HCEC 1CT (cell line): ENCODE results near the gene PLPP3.

Experiments
- DNase-seq: peaks from one replicate; pipeline ENCODE4 v3.0.0-alpha.2; 2017

The PLPP3 gene

GRCh38 chr1:56575865-56576264 is 3.5 kb downstream of the PLPP3 start:
- DNase-seq = no peak

GRCh38 chr1:56574794-56575193 is 4.6 kb downstream of the PLPP3 start:
- DNase-seq = no peak

DNA sequence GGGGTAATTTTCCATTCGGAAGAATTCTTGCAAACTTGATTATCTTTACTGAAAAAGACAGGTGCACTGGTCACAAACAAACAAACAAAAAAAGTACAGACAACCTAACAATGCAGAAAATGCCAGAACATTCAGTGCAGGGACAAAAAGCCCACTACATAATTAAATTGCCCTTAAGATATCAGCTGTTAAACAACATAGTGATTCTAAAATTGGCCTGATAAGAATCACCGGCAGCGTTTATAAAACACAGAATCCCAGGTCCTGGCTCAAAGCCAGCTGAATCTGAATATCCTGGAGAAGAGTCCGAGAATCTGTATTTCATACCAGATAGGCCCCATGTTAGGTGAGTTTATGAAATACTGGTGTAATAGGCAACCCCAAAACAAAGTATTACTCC is 6.1 kb downstream of the PLPP3 start:
- no peak for DNase-seq

DNA sequence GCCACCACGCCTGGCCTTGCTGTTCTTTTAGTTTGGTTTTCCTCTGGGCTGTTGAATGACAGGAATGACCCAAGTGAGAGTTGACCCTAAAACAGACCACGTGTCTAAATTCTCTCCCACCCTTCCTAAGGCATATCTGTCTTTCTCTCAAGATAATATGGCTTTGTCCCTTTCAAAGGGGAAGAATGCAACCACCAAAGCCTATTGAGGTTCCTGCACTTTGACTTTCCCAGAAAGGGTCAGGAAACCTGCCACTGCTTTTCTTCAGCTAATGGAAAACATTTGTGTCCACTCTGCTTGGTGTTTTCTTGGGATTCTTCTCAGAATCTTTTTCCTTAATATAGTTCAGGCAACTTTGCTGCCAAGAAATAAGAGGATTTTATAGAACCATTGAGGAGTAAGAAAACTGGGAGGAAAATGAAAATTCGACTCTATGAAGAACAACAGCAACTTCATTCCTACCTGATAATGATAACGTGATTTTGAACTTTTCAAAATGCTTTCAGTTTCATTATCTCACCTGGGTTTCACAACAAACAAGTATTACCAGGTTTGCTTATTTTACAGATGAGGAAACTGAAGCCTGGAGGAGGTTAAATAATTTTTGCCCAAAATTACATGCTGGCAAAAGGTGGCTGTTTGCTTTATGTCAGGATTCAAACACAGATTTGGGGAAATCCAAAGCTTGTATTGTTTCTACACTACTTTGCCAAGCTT is 6.9 kb downstream of the PLPP3 start:
- no peak for DNase-seq

GRCh38 chr1:56571448-56571847 is 7.9 kb downstream of the PLPP3 start:
- no peak for DNase-seq

DNA sequence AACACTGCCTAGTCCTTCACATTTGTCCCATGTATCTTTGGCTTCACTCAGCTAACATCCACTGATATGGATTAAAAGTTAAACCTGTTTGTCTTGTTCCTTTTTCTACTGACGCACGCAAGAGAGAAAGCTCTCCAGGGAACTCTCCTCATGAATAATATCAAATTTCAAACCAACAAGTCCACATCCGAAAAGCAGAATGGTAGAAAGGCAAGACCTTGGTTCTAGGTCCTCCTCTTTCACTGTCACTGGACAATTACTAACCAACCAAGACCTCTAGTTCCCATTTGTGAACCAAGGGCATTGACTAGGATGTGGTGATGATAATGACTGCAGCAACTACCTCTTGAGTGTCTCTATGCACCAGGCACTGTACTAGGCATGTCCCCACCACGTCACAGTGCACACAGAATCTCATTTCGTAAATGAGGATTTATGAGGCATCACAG is 8.4 kb downstream of the PLPP3 start:
- no peak for DNase-seq

DNA sequence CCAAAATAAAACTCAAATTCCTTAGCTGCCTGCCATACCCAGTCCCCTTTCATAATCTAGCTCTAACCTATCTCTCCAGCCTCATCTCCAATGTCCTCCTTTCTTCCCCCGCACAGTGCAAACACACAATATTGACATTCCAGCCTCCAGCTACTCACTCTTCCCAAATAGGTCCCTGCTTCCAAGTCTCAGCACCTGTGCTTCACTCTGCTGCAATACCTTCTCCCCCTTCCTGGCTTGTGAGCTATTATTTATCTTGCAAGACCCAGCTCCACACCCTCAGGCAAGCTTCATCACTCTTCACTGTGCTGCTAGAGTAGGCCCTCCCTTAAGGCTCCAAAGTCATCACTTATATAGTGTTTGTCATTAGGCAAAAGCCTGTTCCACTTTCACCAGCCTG is 9.7 kb downstream of the PLPP3 start:
- DNase-seq = no peak

DNA sequence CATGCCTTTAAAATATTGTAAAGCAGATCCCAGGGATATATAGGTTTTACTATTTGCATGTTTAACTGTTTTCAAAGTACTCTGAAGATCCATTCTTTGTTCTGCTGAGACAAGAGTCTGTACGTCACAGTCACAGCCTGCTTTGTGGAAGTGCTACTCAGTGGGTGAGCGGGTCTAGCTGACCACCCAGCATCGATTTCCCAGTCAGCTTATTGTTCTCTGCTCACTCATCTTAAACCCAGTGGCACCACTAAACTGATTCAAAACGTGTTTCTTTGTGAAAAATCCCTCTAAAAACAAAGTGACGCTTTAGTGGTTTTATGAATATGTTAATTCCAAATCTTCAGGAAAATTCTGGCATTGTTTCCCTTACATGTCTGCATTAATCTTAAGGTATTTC is 12.4 kb downstream of the PLPP3 start:
- DNase-seq = no peak

- DNase-seq = no peak
Measured at GRCh38 chr1:56566061-56566744, 13.2 kb downstream of the PLPP3 start.

DNA sequence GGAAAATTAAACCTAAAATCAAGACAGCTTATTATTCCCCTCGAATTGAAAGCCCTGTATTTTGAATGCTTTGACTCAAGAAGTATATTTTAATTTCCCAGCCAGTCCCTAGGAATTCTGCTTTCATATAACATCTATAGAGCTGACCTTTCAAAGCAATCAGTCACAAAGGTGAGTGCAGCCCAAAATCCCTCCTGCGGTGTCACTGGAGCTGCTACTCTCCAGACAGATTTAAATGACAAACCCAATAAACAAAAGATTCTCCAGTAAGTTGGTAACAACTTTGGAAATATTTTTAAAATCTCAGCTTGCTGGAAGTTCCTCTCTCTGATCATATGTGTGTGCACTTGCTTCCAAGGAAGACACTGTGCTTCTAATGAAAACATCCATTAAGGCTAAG is 14.7 kb downstream of the PLPP3 start:
- no peak for DNase-seq

DNA sequence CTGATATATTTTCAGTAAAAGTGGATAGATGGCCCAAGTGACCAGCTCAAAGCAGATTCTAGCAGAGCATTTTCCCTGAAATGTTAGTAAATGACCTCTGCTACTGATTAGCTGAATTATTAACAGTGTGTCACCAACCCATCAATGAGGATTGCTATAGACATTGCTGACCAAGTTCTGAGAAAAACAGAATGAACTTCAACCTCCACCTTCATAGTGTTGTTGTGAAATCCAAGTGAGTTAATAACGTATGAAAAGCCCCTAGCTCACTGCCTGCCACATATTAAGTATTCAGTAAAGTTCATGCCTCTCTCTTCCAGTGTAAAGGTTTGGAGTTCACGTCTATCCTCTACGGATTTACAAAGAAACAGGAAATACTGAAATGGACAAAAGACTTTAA is 15.8 kb downstream of the PLPP3 start:
- no peak for DNase-seq

- DNase-seq = no peak
Measured at GRCh38 chr1:56562891-56563452, 16.4 kb downstream of the PLPP3 start.

- no peak for DNase-seq
Measured at GRCh38 chr1:56561227-56562019, 17.9 kb downstream of the PLPP3 start.

DNA sequence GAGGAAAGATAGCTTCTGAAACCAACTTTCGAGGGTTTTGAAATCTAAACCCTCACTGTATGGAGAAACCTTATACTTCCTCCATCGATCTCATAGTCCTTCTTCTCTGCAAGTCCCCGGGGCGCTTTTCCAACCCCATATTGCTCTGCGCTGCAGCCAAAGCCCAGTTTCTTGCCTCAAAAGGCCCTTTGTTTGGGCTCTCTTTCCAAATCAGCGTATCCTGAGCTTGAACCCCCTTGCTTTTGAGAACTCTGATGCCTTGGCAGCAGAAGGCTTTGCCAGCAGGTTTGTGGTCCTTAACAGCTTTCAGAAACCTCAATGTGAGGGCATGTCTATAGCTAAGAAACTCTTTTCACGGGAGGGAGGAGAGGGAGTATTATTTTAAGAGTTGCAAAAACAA is 21.6 kb downstream of the PLPP3 start:
- DNase-seq = no peak

DNA sequence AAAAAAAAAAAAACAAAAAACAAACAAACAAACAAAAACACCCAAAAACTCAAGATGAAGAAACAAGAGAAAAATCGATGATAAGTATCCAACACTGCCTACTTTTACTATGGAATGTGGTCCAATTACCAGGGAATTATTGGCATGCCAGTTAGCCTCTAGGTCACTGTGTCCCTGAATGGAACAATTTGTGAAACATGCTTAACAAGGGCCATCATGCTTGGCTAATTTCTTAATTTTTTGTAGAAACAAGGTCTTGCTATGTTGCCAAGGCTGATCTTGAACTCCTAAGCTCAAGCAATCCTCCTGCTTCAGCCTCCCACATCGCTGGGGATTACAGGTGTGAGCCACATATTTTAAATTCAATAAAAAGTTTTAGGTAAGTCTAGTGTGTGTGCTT is 23.9 kb downstream of the PLPP3 start:
- DNase-seq = no peak

DNA sequence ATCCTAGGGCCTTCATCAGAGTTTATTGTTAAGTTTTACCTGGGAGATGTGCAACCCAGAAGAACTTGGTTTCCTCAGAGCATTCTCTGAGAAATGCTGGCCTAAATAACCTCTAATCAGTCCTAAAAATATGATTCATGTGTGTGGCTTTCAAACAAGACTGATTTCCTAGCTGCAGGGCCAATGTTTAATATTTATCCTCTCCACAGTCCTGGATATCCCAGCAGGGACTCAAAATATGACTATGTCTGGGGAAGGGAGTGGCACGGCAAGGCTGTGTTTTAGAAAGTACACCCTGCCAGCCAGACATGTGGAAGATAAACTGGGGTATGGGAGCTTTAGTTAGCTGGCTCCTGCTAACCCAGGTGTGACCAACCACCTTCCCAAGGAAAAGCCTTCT is 26.3 kb downstream of the PLPP3 start:
- no peak for DNase-seq

DNA sequence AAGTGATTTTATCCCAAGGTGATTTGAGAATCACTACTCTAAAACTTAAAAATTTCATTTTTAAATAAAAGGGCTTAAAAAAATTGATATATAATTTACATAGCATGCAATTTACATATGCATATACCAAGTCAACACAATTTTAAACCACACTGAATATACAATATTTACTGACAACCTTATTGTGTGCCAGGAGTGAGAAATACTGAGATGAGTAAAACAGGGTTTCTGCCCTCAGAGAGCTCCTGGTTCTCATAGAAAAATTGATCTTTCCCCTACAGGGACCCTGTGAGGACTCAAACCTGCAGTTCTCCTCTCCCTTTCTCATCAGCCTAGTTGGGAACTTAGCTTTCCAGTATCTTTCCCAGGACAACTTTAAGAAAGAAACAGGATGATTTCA is 27.0 kb downstream of the PLPP3 start:
- DNase-seq = no peak

- no peak for DNase-seq
Measured at GRCh38 chr1:56551691-56552090, 27.7 kb downstream of the PLPP3 start.

GRCh38 chr1:56550859-56551188 is 28.5 kb downstream of the PLPP3 start:
- no peak for DNase-seq

GRCh38 chr1:56550138-56550858 is 29.1 kb downstream of the PLPP3 start:
- no peak for DNase-seq

GRCh38 chr1:56548571-56548970 is 30.8 kb downstream of the PLPP3 start:
- DNase-seq = no peak

DNA sequence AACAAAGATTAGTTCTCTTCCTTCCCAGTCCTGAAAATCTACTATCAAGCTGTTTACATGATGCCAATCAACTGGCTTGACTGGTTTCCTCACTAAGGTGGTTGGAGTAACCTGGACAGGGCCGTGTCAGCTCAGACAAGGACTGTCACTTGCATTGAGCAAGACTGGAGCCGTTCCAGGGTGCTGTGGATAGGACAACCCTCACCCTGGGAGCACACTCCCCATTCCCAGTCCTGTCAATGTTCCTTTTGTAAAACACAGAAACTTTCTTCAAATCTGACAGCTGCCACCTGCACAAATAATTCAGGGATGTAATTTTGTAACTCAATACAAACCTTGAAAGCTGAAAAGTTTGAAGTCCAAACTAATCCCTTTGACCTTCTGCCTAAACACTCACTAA is 31.4 kb downstream of the PLPP3 start:
- DNase-seq = no peak

DNA sequence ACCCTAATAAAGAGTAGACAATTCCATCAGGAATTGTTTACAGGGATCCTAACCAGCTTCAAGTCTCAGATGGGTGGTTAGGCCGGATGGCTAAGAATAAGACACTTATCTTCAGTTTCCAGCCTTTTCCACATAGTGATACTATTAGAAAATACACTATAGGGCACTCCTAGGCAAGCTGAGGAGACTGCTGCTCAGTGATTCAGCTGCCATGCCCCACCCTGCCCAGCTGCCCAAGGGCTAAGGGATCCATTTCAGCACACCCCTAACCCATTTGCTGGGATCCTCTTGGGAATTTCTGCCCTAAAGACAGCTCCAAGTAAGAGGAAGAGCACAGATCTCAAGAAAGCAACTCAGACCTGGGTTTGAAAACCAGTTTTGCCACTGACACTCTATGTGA is 31.9 kb downstream of the PLPP3 start:
- no peak for DNase-seq
